Esophagus squamous epithelium (tissue), 4 donors: Measurements from ENCODE around the gene TMEM33.

ENCODE experiments used
- CTCF ChIP-seq, 6 experiments: fragments of 450-650 bp in 4 of 6; fragments of 200-600 bp in 2 of 6; sonication (generic) in 2 of 6; IDR thresholded peaks; one replicate each; pipeline ENCODE4 v1.5.1; 2016 to 2019; ENCODE audit warnings: antibody characterized with exemption in 6 of 6, mild to moderate bottlenecking in 4 of 6, moderate library complexity in 4 of 6
- POLR2A ChIP-seq, 4 donors: fragments of 450-650 bp; IDR thresholded peaks; one replicate each; pipeline ENCODE4 v1.6.1; 2017; ENCODE audit warnings: antibody characterized with exemption in 4 of 4, mild to moderate bottlenecking in 4 of 4, moderate library complexity in 3 of 4

- TF ChIP-seq CTCF (IDR thresholded peaks at IDR 0.05), result no peak
- TF ChIP-seq POLR2A (IDR thresholded peaks at IDR 0.05), result no peak
Observed at GRCh38 chr4:41985151-41985550, 49.9 kb downstream of the TMEM33 start.
